ENCODE measurements around the gene FAM120B.

The FAM120B gene

DNA sequence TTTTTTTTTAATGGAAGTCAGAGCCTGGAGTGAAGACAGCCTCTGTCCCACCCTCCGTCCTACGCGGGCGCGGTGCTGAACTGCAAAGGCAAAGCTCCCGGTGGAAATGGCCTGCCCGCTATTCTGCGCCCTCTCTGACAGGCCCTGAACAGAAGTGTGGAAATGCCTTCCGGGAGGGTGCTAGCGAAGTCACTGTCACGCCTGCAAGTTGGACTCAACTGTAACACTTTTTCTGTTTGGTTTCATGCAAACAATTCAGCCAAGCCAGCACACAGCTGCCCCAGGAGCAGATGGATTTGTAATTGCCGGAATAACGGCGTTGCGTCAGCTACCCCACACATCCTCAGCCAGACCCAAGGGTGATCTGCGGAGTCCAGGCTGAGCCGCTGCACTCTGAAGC lies 138.9 kb downstream of the FAM120B start:
- no peak for DNase-seq (ENCODE audit: low spot score)
- in situ Hi-C loops (cut with MboI; ENCODE audit: low sequenced_read_pairs, unreplicated experiment): no loop called here
- TF ChIP-seq, protein P1, sequence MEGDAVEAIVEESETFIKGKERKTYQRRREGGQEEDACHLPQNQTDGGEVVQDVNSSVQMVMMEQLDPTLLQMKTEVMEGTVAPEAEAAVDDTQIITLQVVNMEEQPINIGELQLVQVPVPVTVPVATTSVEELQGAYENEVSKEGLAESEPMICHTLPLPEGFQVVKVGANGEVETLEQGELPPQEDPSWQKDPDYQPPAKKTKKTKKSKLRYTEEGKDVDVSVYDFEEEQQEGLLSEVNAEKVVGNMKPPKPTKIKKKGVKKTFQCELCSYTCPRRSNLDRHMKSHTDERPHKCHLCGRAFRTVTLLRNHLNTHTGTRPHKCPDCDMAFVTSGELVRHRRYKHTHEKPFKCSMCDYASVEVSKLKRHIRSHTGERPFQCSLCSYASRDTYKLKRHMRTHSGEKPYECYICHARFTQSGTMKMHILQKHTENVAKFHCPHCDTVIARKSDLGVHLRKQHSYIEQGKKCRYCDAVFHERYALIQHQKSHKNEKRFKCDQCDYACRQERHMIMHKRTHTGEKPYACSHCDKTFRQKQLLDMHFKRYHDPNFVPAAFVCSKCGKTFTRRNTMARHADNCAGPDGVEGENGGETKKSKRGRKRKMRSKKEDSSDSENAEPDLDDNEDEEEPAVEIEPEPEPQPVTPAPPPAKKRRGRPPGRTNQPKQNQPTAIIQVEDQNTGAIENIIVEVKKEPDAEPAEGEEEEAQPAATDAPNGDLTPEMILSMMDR (IDR thresholded peaks at IDR 0.05; ENCODE audit: borderline replicate concordance, control extremely low read depth, extremely low read depth, insufficient read depth, missing control alignments): no peak

DNA sequence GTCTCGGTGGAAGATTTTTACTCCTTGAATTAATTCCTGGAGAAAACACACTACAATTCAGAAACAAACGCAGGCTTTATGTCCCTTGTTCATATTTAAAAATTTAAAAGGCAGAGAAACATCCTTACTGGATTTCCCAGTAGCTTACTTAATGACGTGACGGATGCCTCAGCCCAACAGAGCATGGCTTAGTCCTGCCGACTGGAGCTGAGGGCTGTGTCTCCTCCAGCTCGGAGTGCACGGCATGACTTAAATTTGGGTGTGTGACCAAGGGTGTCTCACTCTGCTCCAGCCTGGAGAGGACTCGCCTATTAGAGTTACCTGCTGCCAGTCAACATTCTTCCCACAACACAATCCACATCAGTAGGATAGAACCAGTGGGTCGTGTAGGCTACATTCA lies 139.4 kb downstream of the FAM120B start:
- in situ Hi-C loops (cut with MboI; ENCODE audit: low sequenced_read_pairs, unreplicated experiment): no loop called here
- TF ChIP-seq, protein P1 (IDR thresholded peaks at IDR 0.05; ENCODE audit: borderline replicate concordance, control extremely low read depth, extremely low read depth, insufficient read depth, missing control alignments): no peak
- no peak for DNase-seq (ENCODE audit: low spot score)

DNA sequence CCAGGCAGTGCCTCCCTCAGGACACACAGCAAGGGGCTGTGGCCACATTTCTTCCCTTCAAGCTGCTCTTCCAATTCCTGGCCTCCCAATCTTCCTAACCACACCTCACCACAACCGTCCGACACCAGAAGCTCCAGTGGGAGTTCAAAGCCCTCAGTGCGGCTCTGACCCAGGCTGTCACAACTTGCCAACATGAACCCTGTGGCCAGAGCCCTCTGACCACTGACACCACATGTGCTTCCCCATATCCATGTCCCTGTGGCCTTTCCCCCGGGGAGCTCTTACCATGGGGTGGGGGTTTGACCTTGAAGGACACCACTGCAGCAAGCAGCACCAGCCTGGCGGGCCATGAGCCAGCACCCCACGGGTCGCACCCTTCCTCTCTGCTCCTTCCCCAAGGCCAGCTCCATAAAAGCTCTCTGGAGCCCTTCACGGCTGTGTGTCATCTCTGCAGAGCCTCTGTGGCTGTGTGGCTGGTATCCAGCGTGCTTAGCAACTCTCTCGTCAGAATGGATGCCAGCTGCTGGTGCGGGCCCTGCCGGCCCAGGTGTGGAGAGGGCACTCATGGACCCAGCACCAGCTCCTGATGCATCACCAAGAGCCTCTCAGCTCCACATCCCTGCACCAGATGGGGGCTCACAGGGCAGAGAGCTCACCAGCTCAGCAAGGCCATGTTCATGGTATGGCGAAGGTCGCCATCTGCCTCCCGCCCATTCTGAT lies 140.4 kb downstream of the FAM120B start:
- in situ Hi-C loops (cut with MboI; ENCODE audit: low sequenced_read_pairs, unreplicated experiment): no loop called here
- DNase-seq (ENCODE audit: low spot score): no peak
- TF ChIP-seq, protein P1 (IDR thresholded peaks at IDR 0.05; ENCODE audit: borderline replicate concordance, control extremely low read depth, extremely low read depth, insufficient read depth, missing control alignments): no peak

- TF ChIP-seq, protein P1 (IDR thresholded peaks at IDR 0.05; ENCODE audit: borderline replicate concordance, control extremely low read depth, extremely low read depth, insufficient read depth, missing control alignments): no peak
- DNase-seq (ENCODE audit: low spot score): no peak
- in situ Hi-C loops (cut with MboI; ENCODE audit: low sequenced_read_pairs, unreplicated experiment): no loop called here
These were observed 141.0 kb downstream of the FAM120B start for GRCh38 chr6:170447561-170447930.

- in situ Hi-C loops (cut with MboI; ENCODE audit: low sequenced_read_pairs, unreplicated experiment): no loop called here
- DNase-seq (ENCODE audit: low spot score): no peak
These were observed 141.8 kb downstream of the FAM120B start for GRCh38 chr6:170448317-170448716.

DNA sequence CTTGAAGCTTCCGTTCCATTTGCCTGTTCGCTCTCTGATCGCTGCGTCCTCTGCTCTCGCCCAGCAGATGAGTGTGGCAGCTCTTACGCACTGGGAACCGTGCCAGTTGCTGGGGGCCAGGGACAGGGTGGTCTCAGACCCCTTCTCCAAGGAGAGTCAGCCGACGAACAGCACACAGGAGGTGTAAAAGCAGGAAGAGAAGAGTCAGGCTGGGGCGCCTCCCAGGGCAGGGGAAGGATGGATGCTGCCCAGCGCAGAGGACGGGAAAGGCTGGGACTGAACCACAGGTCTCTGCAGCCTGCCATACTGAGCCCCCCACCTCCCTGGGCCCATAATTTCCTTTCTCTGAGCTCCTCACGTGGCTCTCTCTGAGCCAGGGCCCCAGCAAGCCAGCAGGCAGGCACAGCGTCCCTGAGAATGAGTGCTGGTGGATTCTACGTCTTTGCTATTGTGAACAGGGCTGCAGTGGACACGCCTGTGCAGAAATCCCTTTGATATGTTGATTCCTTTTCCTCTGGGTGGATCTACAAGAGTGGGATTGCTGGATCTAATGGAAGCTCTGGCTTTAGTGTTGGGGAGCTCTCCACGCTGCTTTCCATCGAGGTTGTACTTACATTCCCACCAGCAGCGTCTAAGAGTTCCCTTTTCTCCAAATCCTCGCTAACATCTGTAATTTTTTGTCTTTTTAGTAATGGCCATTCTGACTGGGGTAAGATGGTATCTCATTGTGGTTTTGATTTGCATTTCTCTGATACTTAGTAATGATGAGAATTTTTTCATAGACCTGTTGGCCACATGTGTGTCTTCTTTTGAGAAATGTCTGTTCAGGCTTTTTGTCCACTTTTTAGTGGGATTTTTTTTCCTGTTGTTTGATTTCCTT lies 142.4 kb downstream of the FAM120B start:
- TF ChIP-seq, protein P1 (IDR thresholded peaks at IDR 0.05; ENCODE audit: borderline replicate concordance, control extremely low read depth, extremely low read depth, insufficient read depth, missing control alignments): no peak
- in situ Hi-C loops (cut with MboI; ENCODE audit: low sequenced_read_pairs, unreplicated experiment): no loop called here
- no peak for DNase-seq (ENCODE audit: low spot score)

More at GRCh38 chr6:170448317-170448716, 141.8 kb downstream of the FAM120B start:
- TF ChIP-seq, protein P1 (IDR thresholded peaks at IDR 0.05; ENCODE audit: borderline replicate concordance, control extremely low read depth, extremely low read depth, insufficient read depth, missing control alignments): no peak
